Measurements from ENCODE around the gene BTG2.

BTG2 gene

DNA sequence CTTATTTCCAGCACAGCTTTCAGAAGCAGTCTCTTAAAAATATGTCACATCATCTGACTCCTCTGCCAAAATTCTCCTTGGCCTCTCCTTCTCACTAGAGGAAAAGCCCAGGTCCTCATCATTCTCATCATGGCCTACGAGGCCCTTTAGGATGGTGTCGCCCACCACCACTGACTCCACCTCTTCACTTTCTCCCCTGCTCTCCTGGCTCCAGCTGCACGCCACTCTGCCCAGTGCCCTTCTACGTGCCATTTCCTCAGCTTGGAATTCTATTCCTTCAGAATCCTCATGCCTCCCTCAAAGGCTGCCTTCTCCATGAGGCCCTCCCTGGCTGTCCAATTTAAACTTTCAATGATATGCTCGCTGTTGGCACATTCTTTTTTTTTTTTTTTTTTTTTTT is 25.3 kb upstream of the BTG2 start:
- Histone ChIP-seq H3F3A (ENCODE audit: low read depth) (no peaks in the 10 kb centered on the region), H3K9me2 (replicated peaks; ENCODE audit: low read depth, low read length) (no peaks in the 10 kb centered on the region), H4K20me1 (ENCODE audit: insufficient read depth, low read length, poor library complexity, severe bottlenecking) (no peaks in the 10 kb centered on the region), H3K9me3 (ENCODE audit: insufficient read depth, low read depth, low read length) (no peaks in the 10 kb centered on the region), H3K4me2 (ENCODE audit: low read depth, low read length, poor library complexity, severe bottlenecking) (no peak overlapping the region), H3K36me3 (ENCODE audit: insufficient read depth, low read length) (no peaks in the 10 kb centered on the region), H3K4me1 (ENCODE audit: insufficient read depth, low read length, poor library complexity, severe bottlenecking) (peaks cover 44% of the 10 kb centered on the region), H3K79me2 (ENCODE audit: insufficient read depth, low read length) (no peaks in the 10 kb centered on the region), H3K4me3 (ENCODE audit: low read length, poor library complexity, severe bottlenecking) (no peak overlapping the region), H2AFZ (ENCODE audit: low read length) (no peak overlapping the region), H3K27me3 (ENCODE audit: insufficient read depth, low read length, poor library complexity, severe bottlenecking) (no peaks in the 10 kb centered on the region), H3K9ac (ENCODE audit: low read depth, low read length, poor library complexity, severe bottlenecking) (no peak overlapping the region)
- TF ChIP-seq EZH2phosphoT487 (IDR thresholded peaks at IDR 0.05; ENCODE audit: borderline replicate concordance): no peak
- TF ChIP-seq CTCF (conservative IDR thresholded peaks at IDR 0.05; ENCODE audit: low read length): no peak

DNA sequence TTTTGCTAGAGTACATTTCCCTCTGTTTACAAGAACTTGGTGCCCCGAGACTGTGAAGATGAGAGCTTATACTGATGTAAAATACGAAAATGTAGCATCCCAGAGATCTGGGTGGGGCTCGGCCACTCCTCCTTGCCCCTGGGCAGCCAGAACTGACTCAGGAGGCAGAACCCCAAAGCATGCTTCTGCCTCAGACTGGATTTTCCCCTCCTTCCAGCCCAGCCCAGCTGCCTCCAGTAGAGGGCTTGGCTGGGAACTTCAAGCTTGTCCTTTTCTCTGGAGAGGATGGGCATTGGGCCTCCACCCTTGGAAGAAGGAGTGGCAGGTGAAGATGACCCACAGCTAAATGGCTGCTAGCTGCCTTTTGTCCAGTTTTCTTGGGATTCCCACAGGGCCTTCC is 24.3 kb upstream of the BTG2 start:
- no peaks in the 10 kb centered on the region for H3K9me2 ChIP-seq (replicated peaks; ENCODE audit: low read depth, low read length)
- H4K20me1 ChIP-seq (ENCODE audit: insufficient read depth, low read length, poor library complexity, severe bottlenecking): no peaks in the 10 kb centered on the region
- H3K4me2 ChIP-seq (ENCODE audit: low read depth, low read length, poor library complexity, severe bottlenecking): no peak overlapping the region
- no peaks in the 10 kb centered on the region for H3K27me3 ChIP-seq (ENCODE audit: insufficient read depth, low read length, poor library complexity, severe bottlenecking)
- no peaks in the 10 kb centered on the region for H3K36me3 ChIP-seq (ENCODE audit: insufficient read depth, low read length)
- H3K79me2 ChIP-seq (ENCODE audit: insufficient read depth, low read length): peaks cover 5% of the 10 kb centered on the region; the same call in 1 of the 2 replicates
- TF ChIP-seq EZH2phosphoT487 (IDR thresholded peaks at IDR 0.05; ENCODE audit: borderline replicate concordance) (no peak), CTCF (conservative IDR thresholded peaks at IDR 0.05; ENCODE audit: low read length) (no peak)
- peaks cover 53% of the 10 kb centered on the region for H3K4me1 ChIP-seq (ENCODE audit: insufficient read depth, low read length, poor library complexity, severe bottlenecking)
- H3K4me3 ChIP-seq (ENCODE audit: low read length, poor library complexity, severe bottlenecking): no peak overlapping the region
- H3K9ac ChIP-seq (ENCODE audit: low read depth, low read length, poor library complexity, severe bottlenecking): no peak overlapping the region
- H3F3A ChIP-seq (ENCODE audit: low read depth): no peaks in the 10 kb centered on the region
- H2AFZ ChIP-seq (ENCODE audit: low read length): no peak overlapping the region
- no peaks in the 10 kb centered on the region for H3K9me3 ChIP-seq (ENCODE audit: insufficient read depth, low read depth, low read length)

DNA sequence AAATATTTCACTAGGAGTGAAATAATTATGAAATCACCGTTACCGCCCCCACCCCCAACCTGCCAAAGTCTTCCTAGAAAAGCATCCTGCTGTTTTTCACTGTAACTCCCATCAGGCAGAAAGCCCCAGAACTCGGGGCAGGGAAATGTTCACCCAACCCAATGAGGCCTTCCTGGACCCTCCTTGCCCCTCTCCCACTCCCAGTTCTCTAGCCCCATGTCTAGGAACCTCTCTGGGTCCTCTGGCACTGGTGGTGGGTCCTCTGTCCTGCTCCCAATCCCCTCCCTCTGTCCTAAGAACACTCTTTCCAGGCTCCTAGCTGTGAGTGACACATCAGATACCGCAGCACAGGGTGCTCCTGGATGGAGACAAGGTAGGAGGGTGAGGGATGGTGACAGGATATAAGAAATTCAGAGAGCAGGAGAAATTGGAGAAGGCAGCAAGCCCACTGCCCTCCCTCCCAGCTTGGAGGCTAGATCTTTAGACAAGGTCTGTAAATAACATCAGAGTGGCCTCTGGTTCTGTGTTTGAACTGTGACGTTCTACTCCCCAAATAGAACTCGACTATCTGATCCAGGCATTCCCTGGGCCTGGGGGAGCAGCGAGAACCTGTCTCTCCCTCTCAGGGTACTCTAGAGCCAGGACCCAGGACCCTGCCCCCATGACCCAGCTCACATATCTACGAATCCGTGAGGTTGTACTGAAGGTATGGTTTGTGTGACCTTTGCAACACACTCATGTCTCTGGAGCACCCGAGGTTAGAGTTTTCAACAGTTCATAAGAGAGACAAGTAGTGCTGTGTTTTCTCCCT is 23.3 kb upstream of the BTG2 start:
- H3K9me2 ChIP-seq (replicated peaks; ENCODE audit: low read depth, low read length): no peaks in the 10 kb centered on the region
- no peaks in the 10 kb centered on the region for H3K27me3 ChIP-seq (ENCODE audit: insufficient read depth, low read length, poor library complexity, severe bottlenecking)
- peak overlapping the region; percentile 12 for H3K9ac ChIP-seq (ENCODE audit: low read depth, low read length, poor library complexity, severe bottlenecking)
- no peaks in the 10 kb centered on the region for H3K36me3 ChIP-seq (ENCODE audit: insufficient read depth, low read length)
- 0 out of 2 replicates have a peak overlapping the region, but pooled peaks have one; percentile 3 for H2AFZ ChIP-seq (ENCODE audit: low read length)
- H4K20me1 ChIP-seq (ENCODE audit: insufficient read depth, low read length, poor library complexity, severe bottlenecking): no peaks in the 10 kb centered on the region
- no peak overlapping the region for H3K4me3 ChIP-seq (ENCODE audit: low read length, poor library complexity, severe bottlenecking)
- H3K79me2 ChIP-seq (ENCODE audit: insufficient read depth, low read length): peaks cover 12% of the 10 kb centered on the region; the same call in 1 of the 2 replicates
- no peaks in the 10 kb centered on the region; the same call in 1 of the 2 replicates for H3F3A ChIP-seq (ENCODE audit: low read depth)
- peak overlapping the region; percentile 13 for H3K4me2 ChIP-seq (ENCODE audit: low read depth, low read length, poor library complexity, severe bottlenecking)
- peaks cover 59% of the 10 kb centered on the region for H3K4me1 ChIP-seq (ENCODE audit: insufficient read depth, low read length, poor library complexity, severe bottlenecking)
- H3K9me3 ChIP-seq (ENCODE audit: insufficient read depth, low read depth, low read length): no peaks in the 10 kb centered on the region
- TF ChIP-seq EZH2phosphoT487 (IDR thresholded peaks at IDR 0.05; ENCODE audit: borderline replicate concordance): no peak
- no peak for TF ChIP-seq CTCF (conservative IDR thresholded peaks at IDR 0.05; ENCODE audit: low read length)

Measured in Loucy (cell line).